Panc1 (cell line): ENCODE results near the gene IL1A.

ENCODE experiments used
- POLR2AphosphoS5 ChIP-seq: IDR thresholded peaks from 2 replicates; pipeline ENCODE4 v1.6.1; 2012; ENCODE audit warnings: mild to moderate bottlenecking, low read depth, low read length, moderate library complexity
- TCF7L2 ChIP-seq: IDR thresholded peaks from 2 replicates; pipeline ENCODE4 v1.6.1; 2011; ENCODE audit warnings: mild to moderate bottlenecking, low read depth, low read length, inconsistent platforms
- TF ChIP-seq, protein P1 (sequence below), 2 experiments: IDR thresholded peaks; 2 replicates each; pipeline ENCODE4 v1.6.1; 2011 to 2012; ENCODE audit warnings: low read depth in 2 of 2, control low read depth in 1 of 2, low read length in 1 of 2, mild to moderate bottlenecking in 1 of 2, moderate library complexity in 1 of 2; ENCODE audit not compliant: insufficient read depth in 1 of 2
- TF ChIP-seq, protein P2 (sequence below): fragments of 450-650 bp; IDR thresholded peaks from 2 replicates; pipeline ENCODE4 v1.5.1; 2017; ENCODE audit warnings: mild to moderate bottlenecking

DNA sequence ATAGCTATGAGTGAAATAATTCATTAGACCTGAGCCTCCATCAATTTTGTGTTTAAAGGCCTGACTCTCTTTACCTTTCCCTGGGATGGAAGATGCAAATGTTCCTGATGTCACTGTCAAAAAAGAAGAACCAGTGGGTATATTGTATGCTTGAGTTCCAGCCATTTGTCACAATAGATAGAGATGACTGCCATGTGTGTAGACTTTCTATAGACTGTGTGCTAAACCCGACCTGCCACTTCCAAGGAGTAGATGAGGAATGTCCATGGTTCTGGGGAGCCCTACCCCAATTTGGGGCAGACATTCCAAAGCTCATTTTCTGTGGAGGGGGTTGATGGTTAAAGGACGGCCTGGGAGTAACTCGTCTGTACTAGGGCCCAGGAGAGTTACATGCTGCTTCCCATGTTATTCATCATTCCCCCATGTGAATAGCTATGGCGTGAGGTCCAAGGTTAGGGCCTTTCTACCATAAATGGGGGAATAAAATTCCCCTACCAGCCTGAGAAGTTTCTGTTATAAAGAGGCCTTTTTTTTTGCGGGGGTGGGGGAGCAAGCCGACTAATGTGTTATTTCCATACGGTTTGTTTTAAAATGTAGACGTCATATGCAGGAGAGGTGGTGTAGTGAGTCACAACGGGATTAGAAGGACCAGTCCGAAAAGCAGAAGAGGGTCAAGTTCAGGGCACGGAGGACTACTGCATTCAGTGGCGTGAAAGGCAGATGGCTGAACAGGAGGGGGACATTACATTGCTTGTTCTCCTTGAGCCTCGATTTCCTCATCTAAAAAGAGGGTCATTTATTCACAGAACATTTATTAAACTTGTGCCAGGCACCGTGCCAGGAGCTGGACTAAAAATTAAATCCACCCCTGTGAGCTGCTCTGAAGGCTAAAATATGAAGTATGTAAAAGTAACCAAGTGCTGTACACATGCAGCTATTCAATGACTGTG is 28.3 kb upstream of the IL1A start:
- TF ChIP-seq, protein P1, sequence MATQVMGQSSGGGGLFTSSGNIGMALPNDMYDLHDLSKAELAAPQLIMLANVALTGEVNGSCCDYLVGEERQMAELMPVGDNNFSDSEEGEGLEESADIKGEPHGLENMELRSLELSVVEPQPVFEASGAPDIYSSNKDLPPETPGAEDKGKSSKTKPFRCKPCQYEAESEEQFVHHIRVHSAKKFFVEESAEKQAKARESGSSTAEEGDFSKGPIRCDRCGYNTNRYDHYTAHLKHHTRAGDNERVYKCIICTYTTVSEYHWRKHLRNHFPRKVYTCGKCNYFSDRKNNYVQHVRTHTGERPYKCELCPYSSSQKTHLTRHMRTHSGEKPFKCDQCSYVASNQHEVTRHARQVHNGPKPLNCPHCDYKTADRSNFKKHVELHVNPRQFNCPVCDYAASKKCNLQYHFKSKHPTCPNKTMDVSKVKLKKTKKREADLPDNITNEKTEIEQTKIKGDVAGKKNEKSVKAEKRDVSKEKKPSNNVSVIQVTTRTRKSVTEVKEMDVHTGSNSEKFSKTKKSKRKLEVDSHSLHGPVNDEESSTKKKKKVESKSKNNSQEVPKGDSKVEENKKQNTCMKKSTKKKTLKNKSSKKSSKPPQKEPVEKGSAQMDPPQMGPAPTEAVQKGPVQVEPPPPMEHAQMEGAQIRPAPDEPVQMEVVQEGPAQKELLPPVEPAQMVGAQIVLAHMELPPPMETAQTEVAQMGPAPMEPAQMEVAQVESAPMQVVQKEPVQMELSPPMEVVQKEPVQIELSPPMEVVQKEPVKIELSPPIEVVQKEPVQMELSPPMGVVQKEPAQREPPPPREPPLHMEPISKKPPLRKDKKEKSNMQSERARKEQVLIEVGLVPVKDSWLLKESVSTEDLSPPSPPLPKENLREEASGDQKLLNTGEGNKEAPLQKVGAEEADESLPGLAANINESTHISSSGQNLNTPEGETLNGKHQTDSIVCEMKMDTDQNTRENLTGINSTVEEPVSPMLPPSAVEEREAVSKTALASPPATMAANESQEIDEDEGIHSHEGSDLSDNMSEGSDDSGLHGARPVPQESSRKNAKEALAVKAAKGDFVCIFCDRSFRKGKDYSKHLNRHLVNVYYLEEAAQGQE (IDR thresholded peaks at IDR 0.05; ENCODE audit: insufficient read depth in 1 of 2, low read depth in 2 of 2, low read length in 1 of 2): no peak
- TF ChIP-seq, protein P2, sequence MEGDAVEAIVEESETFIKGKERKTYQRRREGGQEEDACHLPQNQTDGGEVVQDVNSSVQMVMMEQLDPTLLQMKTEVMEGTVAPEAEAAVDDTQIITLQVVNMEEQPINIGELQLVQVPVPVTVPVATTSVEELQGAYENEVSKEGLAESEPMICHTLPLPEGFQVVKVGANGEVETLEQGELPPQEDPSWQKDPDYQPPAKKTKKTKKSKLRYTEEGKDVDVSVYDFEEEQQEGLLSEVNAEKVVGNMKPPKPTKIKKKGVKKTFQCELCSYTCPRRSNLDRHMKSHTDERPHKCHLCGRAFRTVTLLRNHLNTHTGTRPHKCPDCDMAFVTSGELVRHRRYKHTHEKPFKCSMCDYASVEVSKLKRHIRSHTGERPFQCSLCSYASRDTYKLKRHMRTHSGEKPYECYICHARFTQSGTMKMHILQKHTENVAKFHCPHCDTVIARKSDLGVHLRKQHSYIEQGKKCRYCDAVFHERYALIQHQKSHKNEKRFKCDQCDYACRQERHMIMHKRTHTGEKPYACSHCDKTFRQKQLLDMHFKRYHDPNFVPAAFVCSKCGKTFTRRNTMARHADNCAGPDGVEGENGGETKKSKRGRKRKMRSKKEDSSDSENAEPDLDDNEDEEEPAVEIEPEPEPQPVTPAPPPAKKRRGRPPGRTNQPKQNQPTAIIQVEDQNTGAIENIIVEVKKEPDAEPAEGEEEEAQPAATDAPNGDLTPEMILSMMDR: no peak
- TF ChIP-seq POLR2AphosphoS5 (no peak), TCF7L2 (no peak)
